ENCODE measurements around the gene UBE2U.

UBE2U gene

DNA sequence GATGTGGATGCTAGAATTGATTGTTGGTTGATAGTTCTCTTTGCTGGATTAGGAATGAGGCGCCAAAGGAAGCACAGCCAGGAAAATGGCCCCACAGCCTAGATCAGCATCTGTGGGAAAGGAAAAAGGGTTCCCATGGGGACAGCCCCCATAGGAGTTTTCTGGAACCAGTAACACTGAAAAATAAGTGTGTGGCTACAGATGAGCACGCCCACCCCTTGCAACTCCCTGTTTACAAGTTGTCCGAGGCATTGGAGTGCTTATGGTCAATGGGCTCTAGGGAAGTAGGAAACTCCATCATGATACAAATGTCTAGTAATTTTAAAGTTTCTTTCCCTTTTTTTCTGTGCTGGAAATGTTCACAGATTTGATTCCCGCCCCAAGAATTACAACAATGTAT lies 23.8 kb upstream of the UBE2U start:
- TF ChIP-seq, protein P1, sequence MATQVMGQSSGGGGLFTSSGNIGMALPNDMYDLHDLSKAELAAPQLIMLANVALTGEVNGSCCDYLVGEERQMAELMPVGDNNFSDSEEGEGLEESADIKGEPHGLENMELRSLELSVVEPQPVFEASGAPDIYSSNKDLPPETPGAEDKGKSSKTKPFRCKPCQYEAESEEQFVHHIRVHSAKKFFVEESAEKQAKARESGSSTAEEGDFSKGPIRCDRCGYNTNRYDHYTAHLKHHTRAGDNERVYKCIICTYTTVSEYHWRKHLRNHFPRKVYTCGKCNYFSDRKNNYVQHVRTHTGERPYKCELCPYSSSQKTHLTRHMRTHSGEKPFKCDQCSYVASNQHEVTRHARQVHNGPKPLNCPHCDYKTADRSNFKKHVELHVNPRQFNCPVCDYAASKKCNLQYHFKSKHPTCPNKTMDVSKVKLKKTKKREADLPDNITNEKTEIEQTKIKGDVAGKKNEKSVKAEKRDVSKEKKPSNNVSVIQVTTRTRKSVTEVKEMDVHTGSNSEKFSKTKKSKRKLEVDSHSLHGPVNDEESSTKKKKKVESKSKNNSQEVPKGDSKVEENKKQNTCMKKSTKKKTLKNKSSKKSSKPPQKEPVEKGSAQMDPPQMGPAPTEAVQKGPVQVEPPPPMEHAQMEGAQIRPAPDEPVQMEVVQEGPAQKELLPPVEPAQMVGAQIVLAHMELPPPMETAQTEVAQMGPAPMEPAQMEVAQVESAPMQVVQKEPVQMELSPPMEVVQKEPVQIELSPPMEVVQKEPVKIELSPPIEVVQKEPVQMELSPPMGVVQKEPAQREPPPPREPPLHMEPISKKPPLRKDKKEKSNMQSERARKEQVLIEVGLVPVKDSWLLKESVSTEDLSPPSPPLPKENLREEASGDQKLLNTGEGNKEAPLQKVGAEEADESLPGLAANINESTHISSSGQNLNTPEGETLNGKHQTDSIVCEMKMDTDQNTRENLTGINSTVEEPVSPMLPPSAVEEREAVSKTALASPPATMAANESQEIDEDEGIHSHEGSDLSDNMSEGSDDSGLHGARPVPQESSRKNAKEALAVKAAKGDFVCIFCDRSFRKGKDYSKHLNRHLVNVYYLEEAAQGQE (IDR thresholded peaks at IDR 0.05; ENCODE audit: insufficient read depth in 1 of 2, low read depth in 2 of 2, low read length in 2 of 2) = no peak
- TF ChIP-seq SIN3A (IDR thresholded peaks at IDR 0.05; ENCODE audit: borderline replicate concordance, insufficient read depth, low read length) = no peak

DNA sequence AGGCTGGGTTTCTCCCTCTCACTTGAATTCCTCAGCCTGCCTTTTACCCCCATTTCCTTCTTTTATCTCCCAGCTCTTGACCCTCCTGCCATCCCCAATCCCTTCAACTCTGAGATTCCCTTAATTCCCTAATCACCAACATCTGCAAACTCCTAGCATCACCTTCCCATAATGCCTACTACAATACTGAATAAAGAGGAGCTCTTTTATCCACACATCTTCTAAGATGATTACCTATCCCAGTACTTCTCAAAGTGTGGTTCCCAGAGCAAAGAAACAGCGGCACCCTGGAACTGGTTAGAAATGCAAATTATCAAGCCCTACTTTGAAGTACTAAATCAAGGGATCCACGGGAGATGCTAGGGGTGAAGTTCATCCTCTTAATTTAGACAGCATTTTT lies 21.2 kb upstream of the UBE2U start:
- TF ChIP-seq FOXP2 (optimal IDR thresholded peaks at IDR 0.05; ENCODE audit: borderline replicate concordance, extremely low read depth, extremely low read length, insufficient read depth) (no peak), POLR2AphosphoS5 (IDR thresholded peaks at IDR 0.05; ENCODE audit: low read depth, low read length) (no peak), TAF1 (IDR thresholded peaks at IDR 0.05; ENCODE audit: borderline replicate concordance, insufficient read depth, low read length) (no peak), SIN3A (IDR thresholded peaks at IDR 0.05; ENCODE audit: borderline replicate concordance, insufficient read depth, low read length) (no peak)
- TF ChIP-seq, protein P1 (IDR thresholded peaks at IDR 0.05; ENCODE audit: insufficient read depth in 1 of 2, low read depth in 2 of 2, low read length in 2 of 2) = no peak

DNA sequence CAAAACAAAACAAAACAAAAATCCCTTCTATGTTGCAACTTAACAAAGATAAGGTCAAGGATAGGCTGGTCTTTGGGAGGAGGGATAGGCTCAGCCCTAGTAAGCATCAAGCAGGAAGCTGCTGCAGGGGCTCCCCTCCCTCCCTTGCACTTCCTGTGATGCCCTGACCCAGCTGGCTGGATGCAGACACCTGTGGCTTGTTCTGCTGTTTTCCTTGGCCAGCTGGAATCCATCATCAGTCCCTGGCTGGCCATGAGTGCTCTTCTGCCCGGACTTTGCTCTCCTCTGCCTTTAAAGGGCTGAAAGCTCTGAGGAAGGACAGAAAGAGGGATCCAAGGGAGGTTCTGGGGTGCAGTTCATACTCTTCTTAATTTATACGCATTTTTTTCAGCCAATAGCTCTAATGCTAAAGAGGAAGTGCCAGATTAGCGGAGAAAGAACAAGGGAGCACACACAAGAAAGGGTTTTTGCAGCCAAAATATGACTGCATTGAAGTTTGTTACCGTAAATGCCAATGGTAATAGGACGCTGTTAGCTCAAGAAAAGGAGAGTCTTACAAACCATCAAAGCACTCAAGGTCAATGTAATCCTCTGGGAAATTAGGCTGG lies 19.9 kb upstream of the UBE2U start:
- TF ChIP-seq FOXP2 (optimal IDR thresholded peaks at IDR 0.05; ENCODE audit: borderline replicate concordance, extremely low read depth, extremely low read length, insufficient read depth) = peak; percentile 42
- TF ChIP-seq SIN3A (IDR thresholded peaks at IDR 0.05; ENCODE audit: borderline replicate concordance, insufficient read depth, low read length) = no peak

DNA sequence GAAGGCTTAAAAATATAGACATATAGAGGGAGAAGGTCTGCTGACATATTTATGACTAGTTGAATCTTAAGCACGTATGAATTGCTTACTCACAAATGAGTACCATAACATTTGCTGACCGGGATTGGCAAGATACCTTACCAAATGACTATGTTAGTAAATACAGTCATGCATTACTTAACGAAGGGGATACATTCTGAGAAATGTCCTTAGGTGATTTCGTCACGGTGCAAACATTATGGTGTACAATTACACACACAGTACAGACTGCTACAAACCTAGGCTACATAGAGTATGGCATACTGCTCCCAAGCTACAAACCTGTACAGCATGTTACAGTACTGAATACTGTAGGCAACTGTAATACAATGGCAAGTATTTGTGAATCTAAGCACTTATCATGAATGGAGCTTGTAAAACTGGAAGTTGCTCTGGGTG lies 19.4 kb upstream of the UBE2U start:
- TF ChIP-seq, protein P1 (IDR thresholded peaks at IDR 0.05; ENCODE audit: insufficient read depth in 1 of 2, low read depth in 2 of 2, low read length in 2 of 2) = no peak
- TF ChIP-seq FOXP2 (optimal IDR thresholded peaks at IDR 0.05; ENCODE audit: borderline replicate concordance, extremely low read depth, extremely low read length, insufficient read depth) (no peak), POLR2AphosphoS5 (IDR thresholded peaks at IDR 0.05; ENCODE audit: low read depth, low read length) (no peak), SIN3A (IDR thresholded peaks at IDR 0.05; ENCODE audit: borderline replicate concordance, insufficient read depth, low read length) (no peak), TAF1 (IDR thresholded peaks at IDR 0.05; ENCODE audit: borderline replicate concordance, insufficient read depth, low read length) (no peak)

DNA sequence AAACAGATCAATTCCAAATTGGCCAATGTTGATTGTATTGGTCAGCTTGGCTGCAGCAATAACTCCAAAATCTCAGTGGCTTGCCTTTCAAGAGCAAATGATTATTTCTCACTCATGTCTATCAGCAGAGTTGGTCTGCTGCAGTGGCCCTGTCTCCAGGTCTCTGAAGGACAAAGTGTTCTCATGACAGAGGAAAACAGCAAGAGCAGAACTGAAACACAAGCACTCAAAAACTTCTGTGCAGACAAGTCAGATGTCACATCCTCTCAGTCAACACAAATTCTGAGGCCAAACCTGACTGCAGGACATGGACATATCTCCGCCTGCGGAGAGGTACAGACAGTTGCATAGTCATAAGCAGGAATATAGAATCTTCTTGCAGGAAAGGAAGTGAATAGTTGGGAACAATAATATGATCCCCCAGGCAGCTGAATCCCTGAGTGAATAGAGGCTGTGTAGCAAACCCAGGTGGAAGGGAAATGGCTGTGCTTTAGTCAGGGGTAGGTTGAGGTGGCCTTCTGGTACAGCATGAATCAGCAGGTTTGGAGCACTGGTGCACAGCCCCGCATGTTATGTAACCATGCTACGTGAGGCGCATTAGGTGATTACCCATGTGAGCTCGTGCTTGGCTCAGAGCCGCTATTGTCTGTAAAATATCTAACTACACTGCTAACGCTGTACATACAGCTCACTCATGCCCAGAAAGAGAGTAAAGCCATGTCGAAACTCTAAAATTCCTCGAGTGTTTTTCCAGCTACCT lies 17.1 kb upstream of the UBE2U start:
- no peak for TF ChIP-seq FOXP2 (optimal IDR thresholded peaks at IDR 0.05; ENCODE audit: borderline replicate concordance, extremely low read depth, extremely low read length, insufficient read depth)
- TF ChIP-seq, protein P1 (IDR thresholded peaks at IDR 0.05; ENCODE audit: insufficient read depth in 1 of 2, low read depth in 2 of 2, low read length in 2 of 2) = no peak
- TF ChIP-seq POLR2AphosphoS5 (IDR thresholded peaks at IDR 0.05; ENCODE audit: low read depth, low read length) = no peak
- no peak for TF ChIP-seq TAF1 (IDR thresholded peaks at IDR 0.05; ENCODE audit: borderline replicate concordance, insufficient read depth, low read length)
- TF ChIP-seq SIN3A (IDR thresholded peaks at IDR 0.05; ENCODE audit: borderline replicate concordance, insufficient read depth, low read length) = no peak

Data from PFSK-1 (cell line).